ENCODE measurements around the gene LIME1.
A peak's percentile ranks its signal among the peaks of the same experiment; 100 is the strongest.
"Not testable (repeated sequence)": the region's sequence is repeated elsewhere in the genome, so short reads cannot be mapped to it uniquely, and the experiment has no call there.

LIME1 gene

GRCh38 chr20:63775096-63775978, 38.9 kb downstream of the LIME1 start:
- no peak for DNase-seq

DNA sequence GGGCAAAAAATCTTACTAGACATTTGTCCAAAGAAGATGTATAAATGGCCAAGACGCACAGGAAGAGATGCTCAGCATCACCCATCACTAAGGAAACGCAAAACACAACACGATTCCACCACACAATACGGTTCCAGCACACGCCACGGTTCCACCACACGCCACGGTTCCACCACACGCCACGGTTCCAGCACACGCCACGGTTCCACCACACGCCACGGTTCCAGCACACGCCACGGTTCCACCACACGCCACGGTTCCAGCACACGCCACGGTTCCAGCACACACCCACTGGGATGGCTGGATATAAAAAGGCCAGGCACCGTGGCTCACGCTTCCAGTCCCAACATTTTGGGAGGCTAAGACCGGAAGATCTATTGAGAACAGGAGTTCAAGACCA, 40.4 kb downstream of the LIME1 start:
- not testable (repeated sequence) for DNase-seq

- DNase-seq, result no peak
These were observed 41.1 kb downstream of the LIME1 start for GRCh38 chr20:63777614-63778013.

- no peak for DNase-seq
These were observed 41.7 kb downstream of the LIME1 start for GRCh38 chr20:63778034-63778752.

- DNase-seq, result no peak
These were observed 42.4 kb downstream of the LIME1 start for GRCh38 chr20:63778857-63779256.

DNA sequence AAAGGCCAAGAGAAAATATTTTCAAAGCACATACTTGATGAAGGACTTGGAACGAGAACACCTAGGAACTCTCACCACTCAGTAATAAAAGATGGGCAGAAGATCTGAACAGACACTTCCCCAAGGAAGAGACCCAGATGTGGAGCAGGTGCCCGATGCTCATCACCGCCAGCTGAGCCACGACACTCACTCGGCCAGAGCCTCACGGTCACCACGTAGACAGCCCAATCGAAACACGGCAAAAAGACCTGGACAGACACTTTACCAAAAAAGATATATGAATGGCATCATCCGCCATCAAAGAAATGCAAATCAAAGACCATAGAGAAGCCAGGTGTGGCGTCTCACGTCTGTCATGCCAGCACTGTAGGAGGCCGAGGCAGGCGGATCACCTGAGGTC, 44.7 kb downstream of the LIME1 start:
- DNase-seq, result no peak

DNA sequence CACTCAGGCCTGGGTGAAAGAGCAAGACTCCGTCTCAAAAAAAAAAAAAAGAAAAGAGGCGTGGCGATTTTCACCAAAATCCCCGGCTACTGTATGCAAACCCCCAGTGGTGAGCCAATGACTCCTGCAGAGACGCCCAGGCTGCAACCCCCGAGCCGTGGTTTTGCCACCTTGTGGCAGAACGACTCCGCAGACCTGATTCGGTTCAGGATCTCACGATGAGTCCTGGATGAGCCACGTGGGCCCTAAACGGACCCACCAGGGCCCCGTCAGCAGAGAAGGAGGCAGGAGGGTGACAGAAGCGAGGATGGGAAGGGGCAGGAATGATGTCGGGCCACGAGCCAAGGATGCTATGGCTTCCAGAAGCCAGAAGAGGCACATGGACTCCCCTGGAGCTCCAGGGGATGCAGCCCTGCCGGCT, 45.6 kb downstream of the LIME1 start:
- peak; percentile 78 for DNase-seq

DNA sequence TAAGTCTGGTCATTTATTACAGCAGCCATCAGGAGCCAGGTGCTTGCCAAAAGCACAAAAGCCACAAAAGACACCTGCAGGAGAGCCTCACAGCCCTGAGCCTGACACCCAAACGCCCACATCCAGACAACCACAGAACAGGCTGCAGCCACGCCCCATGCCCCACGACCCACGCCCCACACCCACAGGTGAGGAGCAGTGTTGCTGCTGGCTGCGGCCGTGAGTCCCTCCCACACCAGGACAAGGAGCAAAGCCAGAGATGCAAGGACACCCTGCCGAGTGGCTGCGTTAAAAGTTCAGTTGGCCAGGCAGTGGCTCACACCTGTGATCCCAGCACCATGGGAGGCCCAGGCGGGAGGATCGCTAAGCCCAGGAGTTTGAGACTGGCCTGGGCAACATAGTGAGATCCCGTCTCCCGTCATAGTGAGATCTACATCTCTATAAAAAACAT, 46.1 kb downstream of the LIME1 start:
- no peak for DNase-seq

GRCh38 chr20:63783970-63784369, 47.5 kb downstream of the LIME1 start:
- no peak for DNase-seq

- DNase-seq, result no peak
These were observed 49.2 kb downstream of the LIME1 start for GRCh38 chr20:63785691-63786131.

GRCh38 chr20:63787302-63787701, 50.8 kb downstream of the LIME1 start:
- DNase-seq, result no peak

- DNase-seq, result no peak
These were observed 51.3 kb downstream of the LIME1 start for GRCh38 chr20:63787749-63788148.
